Stimulated activated CD4-positive, alpha-beta T cell treated with anti-CD3 and anti-CD28 coated beads, TNF-alpha, amount 100 ng/mL, for 4 hours (primary cell): ENCODE data around the gene ITGB7.

Experiments used
- DNase-seq, 3 experiments: peaks; one replicate each; pipeline ENCODE4 v3.0.0-alpha.2; 2020; ENCODE audit warnings: low read depth in 3 of 3

The ITGB7 gene

GRCh38 chr12:53207042-53207441 is at the start of gene ITGB7:
Gene ITGB7 (minus strand): TSS chr12:53207251. CDS start chr12:53200443, 6,808 bp downstream.
- DNase-seq, result peak in 2 of 3 experiments; percentile 35 to 55

DNA sequence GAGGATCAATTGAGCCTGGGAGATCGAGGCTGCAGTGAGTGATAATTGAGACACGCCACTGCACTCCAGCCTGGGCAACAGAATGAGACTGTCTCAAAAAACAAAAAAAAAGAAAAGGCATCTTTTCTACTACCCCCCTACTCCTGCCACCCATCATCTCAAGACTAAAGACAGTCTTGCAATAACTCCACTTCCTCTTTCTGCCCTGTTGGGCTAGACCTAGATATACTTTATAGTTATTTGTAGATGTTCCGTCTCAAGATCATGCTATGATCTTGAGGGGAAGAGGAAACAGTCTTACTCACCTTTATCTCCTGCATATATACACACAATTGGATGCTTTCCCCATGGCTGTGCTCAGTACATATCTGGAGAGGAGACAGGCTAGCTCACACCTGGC is 48.9 kb upstream of the ITGB7 start:
- no peak for DNase-seq

GRCh38 chr12:53254816-53255545 is 47.9 kb upstream of the ITGB7 start:
- DNase-seq, result no peak

DNA sequence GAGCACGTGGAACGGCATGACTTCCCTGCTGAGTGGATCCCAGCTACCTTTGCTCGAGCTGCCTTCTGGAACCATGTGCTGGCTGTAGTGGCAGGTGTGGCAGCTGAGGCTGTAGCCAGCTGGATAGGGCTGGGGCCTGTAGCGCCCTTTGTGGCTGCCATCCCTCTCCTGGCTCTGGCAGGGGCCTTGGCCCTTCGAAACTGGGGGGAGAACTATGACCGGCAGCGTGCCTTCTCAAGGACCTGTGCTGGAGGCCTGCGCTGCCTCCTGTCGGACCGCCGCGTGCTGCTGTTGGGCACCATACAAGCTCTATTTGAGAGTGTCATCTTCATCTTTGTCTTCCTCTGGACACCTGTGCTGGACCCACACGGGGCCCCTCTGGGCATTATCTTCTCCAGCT is 46.2 kb upstream of the ITGB7 start:
- DNase-seq, result no peak

DNA sequence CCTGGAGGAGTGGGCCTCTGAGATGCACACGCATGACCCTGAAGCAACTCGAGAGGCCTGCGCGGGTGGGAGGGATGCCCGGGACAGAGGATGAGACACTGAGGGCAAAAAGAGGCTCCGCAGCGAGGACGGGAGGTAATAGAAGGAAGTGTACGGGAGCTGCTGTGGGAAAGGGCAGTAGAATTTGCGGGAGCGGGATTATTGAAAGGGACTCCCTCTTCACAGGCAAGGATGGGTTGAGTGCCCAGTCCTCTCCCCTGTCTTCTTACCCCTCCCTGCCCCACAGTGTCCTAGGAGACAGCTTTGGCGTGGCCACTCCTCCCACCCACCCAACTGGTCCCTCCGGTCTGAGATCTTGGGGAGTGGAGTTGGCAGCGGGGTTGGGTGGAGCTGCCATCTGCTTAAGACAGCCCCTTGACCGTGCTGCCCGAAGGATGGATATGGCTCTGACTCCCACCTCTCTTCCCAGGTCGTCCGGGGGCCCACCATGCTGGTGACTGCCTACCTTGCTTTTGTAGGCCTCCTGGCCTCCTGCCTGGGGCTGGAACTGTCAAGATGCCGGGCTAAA is 45.4 kb upstream of the ITGB7 start:
- no peak for DNase-seq

GRCh38 chr12:53251477-53252348 is 44.7 kb upstream of the ITGB7 start:
- peak; percentile 44 to 48 (median 46) for DNase-seq

DNA sequence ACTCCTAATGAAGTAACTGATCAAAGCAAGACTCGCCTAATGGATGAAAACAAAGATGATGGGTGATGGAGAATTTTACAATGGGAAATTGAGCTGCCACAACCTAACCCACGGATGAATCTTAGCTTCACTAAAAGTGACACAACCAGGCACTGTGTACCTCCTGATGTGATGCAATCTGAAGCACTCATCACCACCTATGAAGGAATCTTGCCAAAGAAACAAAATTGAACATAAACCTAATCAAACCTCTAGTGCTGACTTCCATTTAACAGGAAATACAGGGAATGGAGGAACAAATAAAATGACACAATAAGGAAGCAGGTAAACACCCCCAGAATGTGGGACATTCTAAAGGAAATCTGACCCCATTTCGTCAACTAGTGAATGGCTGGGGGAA is 38.2 kb upstream of the ITGB7 start:
- DNase-seq, result no peak

- DNase-seq, result no peak
These were observed 37.3 kb upstream of the ITGB7 start for GRCh38 chr12:53244337-53244736.

GRCh38 chr12:53241623-53242412 is 34.8 kb upstream of the ITGB7 start:
- no peak for DNase-seq

DNA sequence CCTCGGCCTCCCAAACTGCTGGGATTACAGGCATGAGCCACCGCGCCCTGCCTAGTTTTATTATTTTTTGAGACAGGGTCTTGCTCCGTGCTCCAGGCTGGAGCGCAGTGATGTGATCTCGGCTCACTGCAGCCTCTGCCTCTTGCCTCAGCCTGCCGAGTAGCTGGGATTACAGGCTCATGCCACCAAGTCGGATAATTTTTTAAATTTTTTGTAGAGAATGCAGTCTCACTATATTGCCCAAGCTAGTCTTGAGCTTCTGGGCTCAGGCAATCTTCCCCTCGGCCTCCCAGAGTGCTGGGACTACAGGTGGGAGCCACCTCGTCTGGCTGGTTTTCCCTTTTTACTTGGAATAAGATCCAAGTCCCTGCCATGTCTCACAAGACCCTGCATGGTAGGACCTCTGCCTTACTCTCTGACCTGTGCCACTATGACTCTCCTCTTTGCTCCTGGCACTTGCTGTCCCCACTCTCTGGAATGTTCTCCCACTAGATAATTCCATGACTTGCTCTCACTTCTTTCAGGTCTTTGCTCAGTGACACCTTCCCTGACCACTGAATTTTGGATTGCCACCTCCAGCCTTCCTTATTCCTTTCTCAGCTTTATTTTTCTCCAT is 32.7 kb upstream of the ITGB7 start:
- no peak for DNase-seq

DNA sequence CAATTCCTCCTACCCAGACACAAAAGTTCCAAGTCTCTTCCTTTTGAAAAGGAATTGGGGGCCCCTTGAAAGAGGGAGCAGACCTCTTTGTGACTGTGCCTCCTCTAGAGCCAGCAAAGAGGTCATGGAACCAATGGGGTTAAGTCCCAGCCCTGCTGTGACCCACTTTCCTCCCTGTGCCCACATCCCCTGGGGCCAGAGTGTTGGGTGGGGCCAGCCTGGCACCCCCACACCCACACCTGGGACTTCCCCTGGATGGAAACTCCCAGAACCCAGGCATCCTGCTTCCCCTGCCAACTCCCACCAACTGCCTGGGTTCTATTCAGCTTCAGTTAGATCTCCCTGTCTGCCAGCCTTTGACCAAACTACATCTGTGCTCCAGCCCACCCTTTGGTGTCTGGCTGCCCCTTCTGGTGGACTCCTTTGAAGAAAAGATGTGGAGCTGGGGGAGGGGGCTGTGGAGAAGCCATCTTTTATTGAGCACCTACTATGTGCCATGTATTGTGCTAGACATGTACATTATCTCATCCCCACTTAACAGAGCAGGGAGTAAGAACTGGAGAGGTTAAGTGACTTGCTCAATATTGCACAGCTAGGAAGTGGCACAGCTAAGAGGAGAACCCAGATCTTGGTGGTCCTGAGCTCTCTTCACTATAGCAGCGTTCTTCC is 29.5 kb upstream of the ITGB7 start:
- no peak for DNase-seq

DNA sequence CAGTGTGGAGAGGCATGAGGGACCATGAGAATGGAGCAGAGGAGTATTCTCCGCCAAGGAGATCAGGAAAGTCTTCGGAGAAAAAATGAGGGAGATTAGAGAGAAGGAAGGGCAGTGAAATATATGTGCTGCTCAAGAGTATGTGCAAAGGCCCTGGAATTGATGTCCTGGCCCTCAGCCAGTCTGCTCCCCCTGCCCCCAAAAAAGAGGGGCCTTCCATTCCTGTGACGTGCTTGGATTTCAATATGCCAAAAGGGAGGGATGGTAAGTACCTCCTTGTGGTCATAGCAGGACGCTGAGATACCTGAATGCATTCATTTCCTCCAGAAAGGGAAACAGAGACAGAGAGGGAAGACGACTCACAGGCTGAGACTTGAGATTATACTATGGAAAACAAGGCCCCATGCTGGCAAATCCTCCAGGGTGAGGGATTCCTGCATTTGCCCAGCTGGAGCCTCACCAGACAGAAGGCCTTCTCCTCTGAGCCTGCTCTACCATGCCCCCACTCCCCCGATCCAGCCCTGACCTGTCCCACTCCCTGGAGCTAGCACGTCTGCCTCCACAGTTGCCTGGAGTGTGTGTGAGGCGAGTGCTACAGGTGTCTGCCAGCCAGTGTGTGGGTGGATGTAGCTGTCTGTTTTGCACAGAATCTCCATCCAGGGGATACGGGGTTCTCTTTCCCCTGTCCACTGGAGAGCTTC is 28.8 kb upstream of the ITGB7 start:
- DNase-seq, result no peak

- no peak for DNase-seq
These were observed 28.1 kb upstream of the ITGB7 start for GRCh38 chr12:53235164-53235563.

DNA sequence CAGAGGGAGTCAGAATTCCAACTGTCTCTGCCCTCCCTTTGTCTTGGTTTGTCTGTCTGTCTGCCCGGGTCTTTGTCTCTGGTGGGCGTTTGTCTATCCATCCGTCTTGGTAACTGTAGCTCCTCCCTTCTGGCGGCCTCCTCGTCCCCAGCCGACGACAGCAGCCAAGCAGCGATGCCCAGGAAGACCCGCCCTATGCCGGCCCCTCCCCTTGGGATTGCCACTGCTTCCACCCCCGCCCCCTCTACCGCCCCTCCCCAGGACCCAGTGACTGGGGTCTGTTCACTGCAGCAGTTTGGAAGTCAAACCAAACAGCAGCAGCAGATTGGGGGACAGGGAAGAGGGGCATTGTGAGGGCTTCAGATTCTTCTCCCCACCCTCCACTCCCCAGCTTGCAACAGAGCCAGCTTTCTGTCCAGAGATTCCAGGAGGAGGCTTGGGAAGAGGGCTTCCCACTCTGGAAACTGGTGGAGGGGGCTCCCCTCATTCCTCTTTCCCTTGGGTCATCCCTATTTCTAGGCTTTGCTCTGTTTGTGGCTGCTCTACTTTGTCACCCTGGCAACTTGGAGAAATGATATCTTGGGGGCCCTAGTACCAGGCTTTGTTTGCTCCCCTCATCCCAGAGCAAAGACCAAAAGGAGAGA is 27.3 kb upstream of the ITGB7 start:
- no peak for DNase-seq

DNA sequence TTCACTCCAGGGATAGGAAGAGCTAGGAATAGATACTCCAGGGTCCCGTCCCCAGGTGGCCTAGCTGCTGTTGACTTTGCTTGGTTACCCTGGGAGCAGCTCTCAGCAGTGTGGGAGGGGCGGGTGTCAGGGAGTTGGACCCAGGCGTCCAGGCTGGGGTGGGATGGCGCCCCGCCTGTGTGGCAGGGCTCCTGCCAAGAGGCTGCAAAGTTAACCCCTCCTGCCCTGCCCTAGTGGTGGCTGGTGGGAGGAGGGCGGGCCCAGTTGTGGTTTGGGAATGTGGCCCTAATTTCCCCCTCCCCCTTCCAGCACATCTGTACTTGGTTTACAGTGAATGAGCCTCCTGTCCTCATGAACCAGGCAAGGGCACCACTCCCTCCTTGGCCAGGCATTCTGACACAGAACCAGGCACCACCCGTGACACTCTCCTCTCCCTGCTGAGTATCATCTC is 26.6 kb upstream of the ITGB7 start:
- no peak for DNase-seq

DNA sequence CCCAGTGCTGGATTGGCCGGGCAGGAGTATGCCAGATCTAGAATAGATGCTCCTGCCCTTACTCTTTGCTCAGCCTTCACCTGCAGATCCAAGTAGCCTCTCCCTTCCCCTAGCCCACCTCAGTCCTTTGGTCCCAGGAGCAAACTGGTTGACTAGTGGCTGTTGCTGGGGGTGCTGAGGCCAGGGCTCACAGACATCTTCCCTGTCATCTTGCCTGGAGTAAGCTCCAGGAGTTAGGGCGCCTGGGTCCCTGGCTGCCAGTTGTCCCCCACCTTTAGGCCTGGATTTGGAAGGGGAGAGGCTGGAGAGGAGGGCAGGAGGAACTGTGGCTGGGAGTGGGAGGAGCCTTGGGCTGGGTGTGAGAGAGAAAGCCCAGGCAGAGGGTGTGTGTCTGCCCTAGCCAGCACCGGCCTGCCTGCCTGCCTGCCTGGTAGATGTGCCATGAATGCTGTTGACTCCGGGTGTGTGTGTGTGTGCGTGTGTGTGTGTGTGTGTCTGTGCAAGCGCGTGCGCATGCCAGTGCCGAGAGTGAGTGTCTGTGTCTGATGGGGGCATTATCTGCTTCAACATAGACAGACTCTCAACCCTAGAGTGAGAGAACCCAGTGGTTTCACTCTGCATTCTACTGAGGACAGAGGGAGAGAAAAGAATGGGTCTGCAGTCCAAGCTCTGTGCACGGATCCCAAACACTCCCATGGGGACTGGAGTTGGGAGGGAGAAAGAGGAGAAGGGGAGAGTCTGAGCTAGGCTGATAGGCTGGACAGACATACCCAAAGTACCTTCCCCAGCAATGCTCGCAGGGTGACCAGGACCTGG is 25.8 kb upstream of the ITGB7 start:
- DNase-seq, result no peak

DNA sequence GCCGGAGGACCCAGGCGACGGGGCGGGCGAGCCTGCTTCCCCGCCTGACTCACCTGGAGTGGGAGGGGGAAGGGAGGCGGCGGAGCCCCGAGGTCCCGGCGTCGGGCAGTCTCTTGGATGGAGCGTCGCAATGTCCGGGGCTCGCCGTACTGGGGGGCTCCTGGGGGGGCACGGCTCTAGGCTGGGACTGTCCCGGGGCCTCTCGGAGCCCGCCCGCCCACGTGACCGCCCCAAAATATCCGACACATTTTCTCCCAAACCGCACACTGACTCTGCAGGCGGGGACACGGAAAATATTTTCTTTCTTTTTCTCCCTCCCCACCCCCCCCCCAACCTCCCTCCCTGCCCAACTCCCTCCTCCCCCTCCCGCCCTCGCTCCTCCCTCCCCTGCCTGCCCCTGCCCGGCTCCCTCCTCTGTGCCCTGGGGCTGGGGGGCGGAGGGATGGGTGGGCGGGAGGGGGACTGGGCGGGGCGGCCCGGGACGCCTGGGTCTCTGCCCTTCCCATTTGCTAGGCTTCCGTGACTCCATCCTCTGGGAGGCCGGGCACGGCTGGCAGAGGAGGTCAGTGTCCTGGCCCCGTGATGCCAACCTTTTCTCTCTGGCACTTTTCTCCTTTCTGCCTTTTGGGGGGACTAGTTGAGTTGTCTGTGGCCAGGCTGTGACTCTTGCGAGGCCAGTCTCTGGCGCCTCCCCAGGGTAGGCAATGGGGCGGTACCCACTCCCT is 25.0 kb upstream of the ITGB7 start, which contains the start of gene RARG:
Gene RARG, minus strand, starts transcription at position 289 of the 725 bp plus-strand sequence. CDS start 4,664 bp downstream, outside the sequence.
- DNase-seq, result peak; percentile 65 to 74 (median 67)

- no peak for DNase-seq
These were observed 24.5 kb upstream of the ITGB7 start for GRCh38 chr12:53231671-53231920.
